ENCODE results near the gene GNG12.

GNG12 gene

DNA sequence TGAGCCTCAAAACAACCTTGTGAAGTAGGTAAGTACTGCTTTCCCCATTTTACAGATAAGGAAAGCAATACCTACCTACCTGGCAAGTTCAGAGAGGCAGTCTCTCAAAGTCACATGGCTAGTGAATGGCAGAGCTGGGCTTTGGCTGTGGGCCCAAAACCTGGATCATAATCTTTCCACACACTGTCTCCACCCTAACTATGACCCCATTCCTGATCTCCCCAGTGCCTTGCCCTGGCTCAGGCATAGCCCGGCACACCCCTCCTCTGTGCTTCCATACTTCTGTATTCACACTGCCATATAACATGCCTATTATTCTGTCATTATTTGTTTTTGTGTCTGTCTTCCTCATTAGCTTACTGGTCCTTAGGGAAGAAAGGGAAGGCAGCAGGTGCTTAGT, 15.9 kb downstream of the GNG12 start:
- TF ChIP-seq, protein P1, sequence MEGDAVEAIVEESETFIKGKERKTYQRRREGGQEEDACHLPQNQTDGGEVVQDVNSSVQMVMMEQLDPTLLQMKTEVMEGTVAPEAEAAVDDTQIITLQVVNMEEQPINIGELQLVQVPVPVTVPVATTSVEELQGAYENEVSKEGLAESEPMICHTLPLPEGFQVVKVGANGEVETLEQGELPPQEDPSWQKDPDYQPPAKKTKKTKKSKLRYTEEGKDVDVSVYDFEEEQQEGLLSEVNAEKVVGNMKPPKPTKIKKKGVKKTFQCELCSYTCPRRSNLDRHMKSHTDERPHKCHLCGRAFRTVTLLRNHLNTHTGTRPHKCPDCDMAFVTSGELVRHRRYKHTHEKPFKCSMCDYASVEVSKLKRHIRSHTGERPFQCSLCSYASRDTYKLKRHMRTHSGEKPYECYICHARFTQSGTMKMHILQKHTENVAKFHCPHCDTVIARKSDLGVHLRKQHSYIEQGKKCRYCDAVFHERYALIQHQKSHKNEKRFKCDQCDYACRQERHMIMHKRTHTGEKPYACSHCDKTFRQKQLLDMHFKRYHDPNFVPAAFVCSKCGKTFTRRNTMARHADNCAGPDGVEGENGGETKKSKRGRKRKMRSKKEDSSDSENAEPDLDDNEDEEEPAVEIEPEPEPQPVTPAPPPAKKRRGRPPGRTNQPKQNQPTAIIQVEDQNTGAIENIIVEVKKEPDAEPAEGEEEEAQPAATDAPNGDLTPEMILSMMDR (IDR thresholded peaks at IDR 0.05): no peak
- no peak for DNase-seq (ENCODE audit: low spot score)
- peak overlapping the region; percentile 20 to 61 for H3K27ac ChIP-seq
- no peak overlapping the region for H3K4me3 ChIP-seq

DNA sequence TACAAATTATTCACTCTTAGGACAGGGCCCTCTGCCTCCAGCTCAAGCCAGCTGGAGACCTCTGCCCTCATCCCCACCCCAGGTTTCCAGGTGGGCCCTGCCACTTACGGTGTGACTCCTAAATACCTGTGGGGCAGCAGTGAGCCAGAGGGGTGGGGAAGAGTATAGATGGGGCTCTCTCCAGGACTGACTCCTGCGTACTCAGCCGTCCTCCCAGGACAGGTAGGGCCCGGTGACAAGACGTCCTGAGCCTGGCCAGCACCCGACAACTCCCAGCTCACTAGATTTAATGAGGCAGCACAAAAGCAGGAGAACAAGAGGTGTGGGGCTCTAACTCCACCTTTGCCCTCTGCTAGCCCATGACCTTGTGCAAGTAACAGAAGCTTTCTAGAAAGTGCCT, 16.8 kb downstream of the GNG12 start:
- DNase-seq (ENCODE audit: low spot score): no peak
- TF ChIP-seq, protein P1 (IDR thresholded peaks at IDR 0.05): no peak
- H3K4me3 ChIP-seq: no peak overlapping the region
- H3K27ac ChIP-seq: peak overlapping the region; percentile 61 to 81

DNA sequence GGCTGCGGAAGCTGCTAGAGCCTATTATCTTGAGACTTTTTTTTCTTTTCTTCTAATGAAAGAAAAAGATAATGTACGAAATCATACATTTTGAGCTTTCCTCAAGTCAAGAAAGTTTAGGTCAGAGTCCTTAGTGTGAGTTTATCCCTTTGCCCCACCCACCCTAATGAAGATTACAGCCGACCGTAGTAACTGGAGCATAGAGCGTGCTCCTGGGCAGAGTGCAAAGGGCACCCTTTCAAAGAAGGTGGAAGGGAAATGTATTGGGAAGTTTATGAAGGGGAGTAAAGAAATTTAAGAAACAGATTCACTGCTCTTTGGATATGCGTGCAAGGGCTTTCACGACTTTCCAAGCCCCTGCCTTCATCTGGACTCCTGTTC, 17.2 kb downstream of the GNG12 start:
- H3K4me3 ChIP-seq: no peak overlapping the region
- TF ChIP-seq, protein P1 (IDR thresholded peaks at IDR 0.05): no peak
- no peak for DNase-seq (ENCODE audit: low spot score)
- H3K27ac ChIP-seq: peak overlapping the region; percentile 73 to 81

DNA sequence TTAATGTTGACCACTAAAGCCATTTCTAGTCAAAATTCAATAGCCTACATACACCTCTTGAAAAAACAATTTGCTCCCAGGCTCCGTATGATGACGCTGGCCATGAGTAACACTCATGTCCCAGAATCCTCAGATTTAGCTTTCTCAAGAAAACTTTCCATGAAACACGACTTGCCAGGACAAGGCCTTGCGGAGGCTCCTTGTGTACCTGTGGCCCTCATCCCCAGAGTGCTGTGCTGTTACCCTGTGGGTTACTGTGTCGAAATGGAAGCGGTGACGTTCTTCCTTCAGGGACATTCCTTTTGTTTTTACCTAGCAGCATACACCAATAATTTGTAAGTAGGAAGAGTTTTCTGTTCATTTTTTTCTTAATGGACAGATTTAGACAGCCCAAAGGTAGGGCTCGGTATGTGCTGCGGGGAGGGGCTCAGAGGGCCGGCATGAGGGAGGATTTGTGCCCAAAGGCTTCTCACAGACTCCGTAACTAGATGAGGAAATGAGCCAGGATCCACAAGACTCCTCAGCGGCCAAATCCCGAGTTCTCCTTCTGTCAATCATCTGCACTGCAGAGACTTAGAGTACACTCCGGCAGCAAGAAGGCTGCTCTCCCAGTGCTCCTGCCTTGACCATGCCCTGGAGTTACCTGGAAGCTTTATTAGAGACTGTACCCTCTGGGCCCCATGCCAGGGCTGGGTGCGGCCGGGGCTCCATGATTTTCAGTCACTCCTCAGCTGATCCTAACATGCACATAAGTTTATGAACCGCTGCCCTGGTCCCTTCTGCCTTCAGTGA, 17.8 kb downstream of the GNG12 start:
- H3K27ac ChIP-seq: peak overlapping the region; percentile 73 to 81
- TF ChIP-seq, protein P1 (IDR thresholded peaks at IDR 0.05): no peak
- H3K4me3 ChIP-seq: no peak overlapping the region
- DNase-seq (ENCODE audit: low spot score): no peak

DNA sequence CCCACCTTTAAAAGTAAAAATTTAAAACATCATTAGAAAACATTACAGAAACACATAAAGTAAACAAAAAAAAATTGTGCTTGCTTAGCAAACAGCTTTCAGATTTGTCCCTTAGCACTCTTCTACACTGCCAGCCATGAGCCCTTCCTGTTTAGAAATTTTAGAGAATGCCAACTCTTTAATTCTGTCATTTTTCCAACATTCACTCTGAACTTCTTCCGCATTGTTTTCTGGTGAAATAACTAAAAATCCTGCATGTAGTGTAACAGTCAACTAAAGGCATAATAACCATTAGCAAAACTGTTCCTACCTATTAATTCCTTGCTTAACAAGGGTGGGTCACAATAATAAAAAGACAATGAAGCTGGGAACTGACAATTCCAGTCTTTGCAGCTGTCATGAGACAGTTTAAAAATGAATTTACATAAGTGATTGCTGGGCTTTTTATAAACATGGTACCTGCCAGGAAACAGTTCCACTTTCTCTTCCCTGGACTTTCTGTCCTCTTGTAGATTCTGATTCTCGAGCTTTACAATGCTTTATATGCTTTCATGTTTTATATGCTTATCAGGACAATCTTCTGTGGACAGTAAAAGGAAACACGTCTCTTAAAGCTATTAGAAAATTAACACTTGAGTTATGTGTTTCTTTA, 19.0 kb downstream of the GNG12 start:
- TF ChIP-seq, protein P1 (IDR thresholded peaks at IDR 0.05): no peak
- Histone ChIP-seq H3K4me3 (peak overlapping the region; percentile 1), H3K27ac (peak overlapping the region; percentile 73 to 81)
- no peak for DNase-seq (ENCODE audit: low spot score)

DNA sequence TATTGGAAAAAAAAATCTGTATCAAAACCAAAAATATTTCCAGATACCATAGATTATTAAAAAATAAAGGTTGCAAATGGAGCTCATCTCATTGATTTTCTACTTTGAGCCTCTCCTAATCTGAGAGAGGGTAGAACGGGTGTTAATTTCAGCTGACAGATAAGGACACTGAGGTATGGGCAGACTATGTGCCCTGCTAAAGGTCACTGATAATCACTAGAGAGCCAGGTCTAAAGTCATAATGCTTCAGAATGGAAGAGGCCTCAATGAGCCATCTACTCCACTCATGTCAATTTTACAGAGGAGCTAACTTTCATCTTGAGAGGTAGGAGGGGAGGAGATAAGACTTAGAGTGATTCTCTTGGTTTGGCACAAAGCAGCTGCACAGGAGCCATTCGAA, 21.0 kb downstream of the GNG12 start:
- DNase-seq (ENCODE audit: low spot score): no peak
- Histone ChIP-seq H3K4me3 (no peak overlapping the region), H3K27ac (peak overlapping the region; percentile 15 to 32)
- TF ChIP-seq, protein P1 (IDR thresholded peaks at IDR 0.05): no peak

DNA sequence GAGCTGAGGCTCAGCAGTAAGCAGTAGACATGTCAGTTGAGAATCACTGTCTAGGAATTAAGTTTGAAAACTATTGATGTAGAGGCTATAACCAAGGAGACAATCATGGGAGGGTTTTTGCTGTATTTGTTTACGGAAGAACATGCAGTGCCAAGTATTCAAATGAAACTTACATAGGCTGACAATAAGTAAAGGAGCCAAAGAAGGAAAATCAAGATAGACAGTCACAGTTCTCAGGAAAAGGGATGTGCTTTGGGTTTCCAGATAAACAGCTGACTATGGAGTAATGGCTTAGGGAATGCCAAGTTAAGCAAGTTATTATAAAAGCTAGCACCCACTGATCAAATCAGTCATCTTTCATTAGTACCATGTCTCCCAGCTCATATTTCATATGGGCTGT, 21.5 kb downstream of the GNG12 start:
- TF ChIP-seq, protein P1 (IDR thresholded peaks at IDR 0.05): no peak
- Histone ChIP-seq H3K27ac (peak overlapping the region; percentile 32 to 33), H3K4me3 (no peak overlapping the region)
- no peak for DNase-seq (ENCODE audit: low spot score)
